HUES6 (cell line): Measurements from ENCODE around the gene VAV2.
A peak's percentile ranks its signal among the peaks of the same experiment; 100 is the strongest.

Source experiments
- H3K27ac ChIP-seq: 2 replicates; pipeline ENCODE4 v1.7.0; 2013; ENCODE audit warnings: low read depth, mild to moderate bottlenecking, low read length, inconsistent platforms
- H3K27me3 ChIP-seq: 2 replicates; pipeline ENCODE4 v1.6.1; 2013; ENCODE audit warnings: low read length; ENCODE audit not compliant: control insufficient read depth, insufficient read depth
- H3K36me3 ChIP-seq: 2 replicates; pipeline ENCODE4 v1.6.1; 2013; ENCODE audit warnings: low read length; ENCODE audit not compliant: control insufficient read depth, insufficient read depth
- H3K4me1 ChIP-seq: 2 replicates; pipeline ENCODE4 v1.6.1; 2013; ENCODE audit warnings: low read length; ENCODE audit not compliant: control insufficient read depth, insufficient read depth
- H3K4me3 ChIP-seq: 2 replicates; pipeline ENCODE4 v1.5.1; 2013; ENCODE audit warnings: low read depth, low read length
- H3K9ac ChIP-seq: one replicate; pipeline ENCODE4 v1.6.1; 2013; ENCODE audit warnings: mild to moderate bottlenecking, low read length
- H3K9me3 ChIP-seq: 2 replicates; pipeline ENCODE4 v1.6.1; 2013; ENCODE audit warnings: low read depth, low read length; ENCODE audit not compliant: control insufficient read depth, insufficient read depth

The VAV2 gene

GRCh38 chr9:133971121-133971951 lies 20.8 kb downstream of the VAV2 start:
- peaks cover 53% of the 10 kb centered on the region for H3K4me1 ChIP-seq
- H3K36me3 ChIP-seq = no peaks in the 10 kb centered on the region
- no peak overlapping the region for H3K27ac ChIP-seq
- peaks cover 2% of the 10 kb centered on the region; the same call in 1 of the 2 replicates for H3K9me3 ChIP-seq
- H3K9ac ChIP-seq = no peak overlapping the region
- H3K27me3 ChIP-seq = no peaks in the 10 kb centered on the region
- H3K4me3 ChIP-seq = 0 out of 2 replicates have a peak overlapping the region, but pooled peaks have one; percentile 7

GRCh38 chr9:133970581-133971058 lies 21.5 kb downstream of the VAV2 start:
- H3K27me3 ChIP-seq = no peaks in the 10 kb centered on the region
- H3K36me3 ChIP-seq = no peaks in the 10 kb centered on the region
- H3K4me3 ChIP-seq = no peak overlapping the region
- H3K27ac ChIP-seq = no peak overlapping the region; the same call in 1 of the 2 replicates
- peaks cover 5% of the 10 kb centered on the region; the same call in 1 of the 2 replicates for H3K9me3 ChIP-seq
- H3K9ac ChIP-seq = no peak overlapping the region
- peaks cover 53% of the 10 kb centered on the region for H3K4me1 ChIP-seq

DNA sequence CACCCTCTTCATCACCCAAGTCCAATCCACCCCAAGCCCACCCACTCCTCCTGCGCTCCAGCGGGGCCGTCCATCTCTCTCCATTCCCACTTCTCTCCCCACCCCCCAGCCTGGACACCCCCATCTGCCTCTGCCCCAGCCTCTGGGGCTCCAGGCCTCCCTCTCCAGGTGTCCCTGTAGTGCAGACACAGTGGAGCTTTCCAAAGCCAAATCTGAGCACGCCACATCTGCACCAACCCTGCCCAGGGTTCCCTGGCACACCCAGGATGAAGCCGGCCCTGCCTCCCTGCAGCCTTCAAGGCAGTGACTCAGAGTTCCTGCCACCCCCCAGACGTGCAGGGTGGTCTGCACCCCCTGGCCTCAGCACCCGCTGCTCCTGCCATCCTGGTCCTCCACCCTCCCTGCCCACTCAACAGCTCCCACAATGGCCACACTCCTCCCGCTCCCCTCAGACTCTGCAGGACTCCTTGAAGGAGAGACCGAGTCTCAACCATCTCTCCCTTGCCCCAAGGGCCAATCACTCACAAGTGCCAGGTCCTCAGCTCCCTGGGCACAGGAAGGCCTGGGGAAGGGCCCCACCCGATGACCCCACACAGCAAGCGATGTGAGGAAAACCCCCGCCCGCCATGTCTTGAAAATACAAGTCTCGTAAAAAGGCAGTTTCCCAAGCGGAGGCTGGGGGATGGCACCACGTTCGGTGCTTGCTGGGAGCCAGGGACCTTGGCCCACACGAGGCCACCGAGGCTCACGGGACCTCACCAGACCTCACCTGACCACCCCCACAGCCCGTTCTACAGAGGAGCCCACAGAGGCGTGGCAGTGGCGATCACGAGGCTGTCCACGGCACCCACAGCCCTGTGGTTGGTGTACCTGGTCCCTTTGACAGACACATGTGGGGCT lies 22.2 kb downstream of the VAV2 start:
- H3K9me3 ChIP-seq = peaks cover 8% of the 10 kb centered on the region; the same call in 1 of the 2 replicates
- H3K27me3 ChIP-seq = no peaks in the 10 kb centered on the region
- no peak overlapping the region for H3K27ac ChIP-seq
- no peak overlapping the region for H3K4me3 ChIP-seq
- no peaks in the 10 kb centered on the region for H3K36me3 ChIP-seq
- H3K9ac ChIP-seq = no peak overlapping the region
- H3K4me1 ChIP-seq = peaks cover 50% of the 10 kb centered on the region

DNA sequence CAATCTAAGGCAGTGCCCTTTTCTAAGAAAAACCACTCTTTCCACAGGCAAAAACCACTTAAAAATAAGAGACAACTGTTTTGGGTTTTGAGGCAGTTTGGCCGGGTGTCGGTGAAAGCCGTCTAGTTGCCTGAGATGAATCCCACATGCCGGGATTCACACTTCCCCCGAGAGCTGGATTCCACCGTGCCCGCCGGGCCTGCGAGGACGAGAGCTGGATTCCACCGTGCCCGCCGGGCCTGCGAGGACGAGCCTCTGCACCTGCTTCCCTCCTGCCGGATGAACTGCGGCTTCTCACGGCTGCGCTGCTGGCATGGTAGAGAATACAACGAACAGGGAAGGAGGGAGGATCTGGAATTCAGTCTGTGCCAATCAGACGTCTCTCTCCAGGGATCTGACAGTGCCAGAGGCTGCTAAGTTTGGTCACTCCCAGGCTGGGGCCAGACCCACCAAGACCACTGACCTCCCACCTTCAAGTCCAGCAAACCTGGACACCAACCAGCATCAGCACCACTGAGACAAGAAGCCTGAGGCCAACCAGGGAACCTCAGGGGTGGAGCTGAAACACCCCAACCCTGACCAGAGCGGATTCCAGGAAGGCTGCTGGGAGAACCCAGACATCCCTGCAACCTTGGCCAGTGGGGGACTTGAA lies 23.0 kb downstream of the VAV2 start:
- H3K4me1 ChIP-seq = peaks cover 42% of the 10 kb centered on the region
- H3K9me3 ChIP-seq = peaks cover 15% of the 10 kb centered on the region; the same call in 1 of the 2 replicates
- H3K27ac ChIP-seq = no peak overlapping the region
- no peak overlapping the region for H3K9ac ChIP-seq
- H3K27me3 ChIP-seq = no peaks in the 10 kb centered on the region
- no peak overlapping the region for H3K4me3 ChIP-seq
- no peaks in the 10 kb centered on the region for H3K36me3 ChIP-seq

DNA sequence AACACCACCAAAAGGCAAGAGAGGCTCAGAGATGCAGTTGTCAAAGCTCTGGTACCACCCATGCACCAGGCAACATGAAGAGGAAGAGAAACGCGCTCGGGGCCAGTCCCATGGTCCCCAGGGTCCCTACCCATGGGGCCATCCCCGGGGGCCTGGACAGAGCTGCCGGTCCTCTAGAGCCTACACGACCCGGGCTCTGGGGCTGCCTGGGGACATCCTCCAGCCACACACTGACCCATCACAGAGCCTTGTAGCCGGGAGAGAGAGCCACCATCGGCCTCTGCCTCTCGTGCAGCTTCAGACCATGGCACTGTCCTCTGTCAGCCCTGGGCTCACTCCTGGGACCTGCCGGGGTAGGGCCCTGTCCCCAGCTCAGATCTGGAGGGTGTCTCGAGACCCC lies 23.7 kb downstream of the VAV2 start:
- Histone ChIP-seq H3K4me1 (peaks cover 36% of the 10 kb centered on the region), H3K36me3 (no peaks in the 10 kb centered on the region), H3K9ac (no peak overlapping the region), H3K9me3 (peaks cover 15% of the 10 kb centered on the region; the same call in 1 of the 2 replicates), H3K27me3 (no peaks in the 10 kb centered on the region), H3K27ac (no peak overlapping the region), H3K4me3 (no peak overlapping the region)

GRCh38 chr9:133967024-133967741 lies 24.9 kb downstream of the VAV2 start:
- Histone ChIP-seq H3K4me1 (peaks cover 29% of the 10 kb centered on the region), H3K36me3 (no peaks in the 10 kb centered on the region), H3K27ac (no peak overlapping the region)

GRCh38 chr9:133964463-133964862 lies 27.7 kb downstream of the VAV2 start:
- Histone ChIP-seq H3K4me3 (no peak overlapping the region), H3K27ac (no peak overlapping the region), H3K36me3 (no peaks in the 10 kb centered on the region), H3K4me1 (peaks cover 31% of the 10 kb centered on the region), H3K9me3 (peaks cover 15% of the 10 kb centered on the region; the same call in 1 of the 2 replicates), H3K9ac (no peak overlapping the region), H3K27me3 (no peaks in the 10 kb centered on the region)

More at GRCh38 chr9:133967024-133967741, 24.9 kb downstream of the VAV2 start:
- Histone ChIP-seq H3K27me3 (no peaks in the 10 kb centered on the region), H3K4me3 (no peak overlapping the region), H3K9ac (no peak overlapping the region), H3K9me3 (peaks cover 15% of the 10 kb centered on the region; the same call in 1 of the 2 replicates)

- Histone ChIP-seq H3K9me3 (peaks cover 15% of the 10 kb centered on the region; the same call in 1 of the 2 replicates), H3K27ac (no peak overlapping the region)
These were observed 29.0 kb downstream of the VAV2 start for GRCh38 chr9:133963166-133963565.

GRCh38 chr9:133962341-133962740 lies 29.8 kb downstream of the VAV2 start:
- Histone ChIP-seq H3K27ac (peak overlapping the region; percentile 24; the same call in 1 of the 2 replicates), H3K9ac (no peak overlapping the region), H3K36me3 (no peaks in the 10 kb centered on the region), H3K4me3 (no peak overlapping the region), H3K4me1 (peaks cover 44% of the 10 kb centered on the region), H3K9me3 (peaks cover 15% of the 10 kb centered on the region; the same call in 1 of the 2 replicates), H3K27me3 (no peaks in the 10 kb centered on the region)

More at GRCh38 chr9:133963166-133963565, 29.0 kb downstream of the VAV2 start:
- H3K4me3 ChIP-seq = no peak overlapping the region
- peaks cover 41% of the 10 kb centered on the region for H3K4me1 ChIP-seq
- no peaks in the 10 kb centered on the region for H3K36me3 ChIP-seq
- H3K27me3 ChIP-seq = no peaks in the 10 kb centered on the region
- H3K9ac ChIP-seq = no peak overlapping the region
